Nephron (organoid): ENCODE results near the gene LRRC8D.

Experiments
- H3K27ac Mint-ChIP-seq, 3 experiments: 2 replicates each; pipeline ENCODE4 v1.8.0; 2020; ENCODE audit warnings: mixed read lengths in 3 of 3, mild to moderate bottlenecking in 2 of 3, moderate library complexity in 1 of 3
- H3K27me3 Mint-ChIP-seq: 2 replicates; pipeline ENCODE4 v1.8.0; 2021; ENCODE audit warnings: low read depth, mild to moderate bottlenecking, moderate library complexity, mixed read lengths
- H3K36me3 Mint-ChIP-seq: 2 replicates; pipeline ENCODE4 v1.8.0; 2020; ENCODE audit warnings: low read depth, mixed read lengths
- H3K4me1 Mint-ChIP-seq: 2 replicates; pipeline ENCODE4 v1.8.0; 2020; ENCODE audit warnings: mixed read lengths
- H3K4me3 Mint-ChIP-seq, 3 experiments: 2 replicates each; pipeline ENCODE4 v1.8.0; 2020; ENCODE audit warnings: mild to moderate bottlenecking in 3 of 3, mixed read lengths in 3 of 3, moderate library complexity in 2 of 3
- H3K9me3 Mint-ChIP-seq: 2 replicates; pipeline ENCODE4 v1.8.0; 2020; ENCODE audit warnings: mixed read lengths
- TF ChIP-seq, protein P1 (sequence below), 3 experiments: fragments of 200-600 bp; sonication (generic); IDR thresholded peaks; one replicate each; pipeline ENCODE4 v1.5.0; 2021; ENCODE audit warnings: antibody characterized with exemption in 3 of 3; ENCODE audit not compliant: unreplicated experiment in 3 of 3

The LRRC8D gene

DNA sequence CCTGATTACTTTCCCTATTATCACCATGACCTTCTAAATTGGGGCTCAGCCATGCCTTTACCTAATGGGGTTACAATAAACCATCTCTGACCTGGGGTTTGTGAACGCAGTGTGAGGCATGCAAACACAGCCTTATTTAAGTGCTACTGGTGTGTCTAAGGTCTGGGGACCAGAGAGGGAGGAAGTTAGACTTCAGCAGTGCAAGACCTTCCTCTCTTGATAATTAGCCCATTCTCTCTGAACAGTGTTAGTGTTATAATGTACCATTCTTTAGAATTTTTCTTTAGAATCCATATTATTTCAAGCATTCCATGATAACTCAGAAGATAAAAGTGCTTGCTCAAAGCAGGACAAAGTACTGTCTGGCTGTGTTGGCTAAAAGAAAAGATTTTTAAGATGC, 10.5 kb upstream of the LRRC8D start:
- TF ChIP-seq, protein P1, sequence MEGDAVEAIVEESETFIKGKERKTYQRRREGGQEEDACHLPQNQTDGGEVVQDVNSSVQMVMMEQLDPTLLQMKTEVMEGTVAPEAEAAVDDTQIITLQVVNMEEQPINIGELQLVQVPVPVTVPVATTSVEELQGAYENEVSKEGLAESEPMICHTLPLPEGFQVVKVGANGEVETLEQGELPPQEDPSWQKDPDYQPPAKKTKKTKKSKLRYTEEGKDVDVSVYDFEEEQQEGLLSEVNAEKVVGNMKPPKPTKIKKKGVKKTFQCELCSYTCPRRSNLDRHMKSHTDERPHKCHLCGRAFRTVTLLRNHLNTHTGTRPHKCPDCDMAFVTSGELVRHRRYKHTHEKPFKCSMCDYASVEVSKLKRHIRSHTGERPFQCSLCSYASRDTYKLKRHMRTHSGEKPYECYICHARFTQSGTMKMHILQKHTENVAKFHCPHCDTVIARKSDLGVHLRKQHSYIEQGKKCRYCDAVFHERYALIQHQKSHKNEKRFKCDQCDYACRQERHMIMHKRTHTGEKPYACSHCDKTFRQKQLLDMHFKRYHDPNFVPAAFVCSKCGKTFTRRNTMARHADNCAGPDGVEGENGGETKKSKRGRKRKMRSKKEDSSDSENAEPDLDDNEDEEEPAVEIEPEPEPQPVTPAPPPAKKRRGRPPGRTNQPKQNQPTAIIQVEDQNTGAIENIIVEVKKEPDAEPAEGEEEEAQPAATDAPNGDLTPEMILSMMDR (IDR thresholded peaks at IDR 0.05; ENCODE audit: unreplicated experiment in 3 of 3) = no peak
- H3K4me1 Mint-ChIP-seq = no peaks in the 10 kb centered on the region
- no peaks in the 10 kb centered on the region for H3K9me3 Mint-ChIP-seq
- H3K27me3 Mint-ChIP-seq = peaks cover 18% of the 10 kb centered on the region
- no peak overlapping the region for H3K27ac Mint-ChIP-seq
- H3K36me3 Mint-ChIP-seq = no peaks in the 10 kb centered on the region
- no peak overlapping the region for H3K4me3 Mint-ChIP-seq

DNA sequence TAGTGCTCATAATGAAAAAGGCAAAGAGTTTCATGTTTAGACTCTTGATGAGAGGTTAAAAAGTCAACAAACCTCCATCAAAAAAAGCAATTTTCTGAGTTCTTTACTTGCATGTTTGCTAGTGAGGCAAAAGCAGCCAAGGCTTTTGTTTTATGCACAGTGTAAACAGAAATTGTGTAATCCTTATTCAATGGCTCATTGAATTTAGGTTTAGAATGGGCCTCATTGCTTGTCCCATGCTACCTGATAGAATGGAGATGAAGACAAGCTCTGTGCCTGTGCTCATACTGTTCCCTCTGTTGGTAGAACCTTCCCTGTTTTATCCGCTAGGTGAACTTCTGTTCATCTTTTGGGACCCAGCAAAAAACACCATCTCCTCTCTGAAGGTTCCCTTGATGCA, 10.0 kb upstream of the LRRC8D start:
- Mint-ChIP-seq H3K4me1 (no peaks in the 10 kb centered on the region), H3K36me3 (no peaks in the 10 kb centered on the region), H3K27me3 (peaks cover 23% of the 10 kb centered on the region), H3K27ac (no peak overlapping the region), H3K4me3 (no peak overlapping the region), H3K9me3 (no peaks in the 10 kb centered on the region)
- TF ChIP-seq, protein P1 (IDR thresholded peaks at IDR 0.05; ENCODE audit: unreplicated experiment in 3 of 3) = no peak

DNA sequence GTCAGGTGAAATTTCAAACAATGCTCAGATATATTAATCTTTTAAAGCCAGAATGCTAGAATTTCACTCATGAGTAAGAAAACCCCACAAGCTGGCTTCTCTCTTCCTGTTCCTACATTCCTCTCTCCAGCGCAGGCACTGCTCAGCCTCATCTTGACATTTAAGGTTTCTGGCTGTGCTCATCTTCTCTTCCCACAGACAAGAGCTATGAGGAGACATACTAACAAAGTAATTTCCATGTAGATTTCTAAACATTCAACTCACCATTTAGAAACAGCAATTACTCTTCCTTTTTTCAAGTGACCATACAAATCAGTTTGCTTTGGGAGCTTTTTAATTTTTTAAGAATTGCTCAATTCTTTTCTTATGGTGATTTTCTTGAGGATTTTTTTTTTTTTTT, 7.8 kb upstream of the LRRC8D start:
- Mint-ChIP-seq H3K4me1 (no peaks in the 10 kb centered on the region), H3K27me3 (peaks cover 22% of the 10 kb centered on the region), H3K27ac (no peak overlapping the region), H3K4me3 (no peak overlapping the region), H3K9me3 (no peaks in the 10 kb centered on the region), H3K36me3 (no peaks in the 10 kb centered on the region)
- TF ChIP-seq, protein P1 (IDR thresholded peaks at IDR 0.05; ENCODE audit: unreplicated experiment in 3 of 3) = no peak

DNA sequence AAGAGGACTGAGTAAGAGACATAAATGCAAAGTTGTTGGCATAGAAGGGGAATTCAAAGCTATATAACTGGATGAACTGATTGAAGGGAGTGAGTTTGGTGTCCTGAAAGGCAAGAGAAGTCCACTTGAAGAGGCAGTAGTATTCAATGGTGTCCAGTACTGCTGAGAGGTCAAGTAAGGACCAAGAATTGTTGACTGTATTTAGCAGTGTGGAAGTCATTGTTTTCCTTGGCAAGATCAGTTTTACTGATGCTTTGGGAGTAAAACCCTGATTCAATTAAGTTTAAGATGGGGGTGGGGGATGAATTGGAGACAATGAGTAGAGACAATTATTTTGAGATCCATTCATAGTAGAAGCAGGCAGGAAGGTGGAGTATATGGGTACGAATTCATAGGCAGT, 5.8 kb upstream of the LRRC8D start:
- Mint-ChIP-seq H3K4me1 (no peaks in the 10 kb centered on the region), H3K36me3 (no peaks in the 10 kb centered on the region)
- TF ChIP-seq, protein P1 (IDR thresholded peaks at IDR 0.05; ENCODE audit: unreplicated experiment in 3 of 3) = no peak

DNA sequence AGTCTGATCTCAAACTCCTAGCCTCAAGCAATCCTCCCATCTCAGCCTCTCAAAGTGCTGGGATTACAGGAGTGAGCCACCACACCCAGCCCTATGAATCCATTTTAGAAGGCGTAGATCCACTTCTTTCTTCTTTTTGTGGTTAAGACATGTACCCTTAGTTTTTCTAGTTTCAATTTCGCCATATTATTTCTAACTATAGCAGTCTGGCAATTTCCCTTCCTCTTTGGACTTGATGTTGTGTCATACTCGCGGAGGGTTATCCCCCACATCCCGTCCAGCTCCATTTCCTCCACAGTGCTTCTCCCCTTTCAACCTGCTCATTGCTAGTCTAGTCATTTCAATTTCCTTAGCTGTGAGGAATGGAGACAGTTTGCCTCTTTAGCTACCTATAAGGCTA, 5.2 kb upstream of the LRRC8D start:
- TF ChIP-seq, protein P1 (IDR thresholded peaks at IDR 0.05; ENCODE audit: unreplicated experiment in 3 of 3) = no peak
- H3K27ac Mint-ChIP-seq = no peak overlapping the region
- no peak overlapping the region for H3K4me3 Mint-ChIP-seq
- H3K9me3 Mint-ChIP-seq = no peaks in the 10 kb centered on the region
- H3K4me1 Mint-ChIP-seq = peaks cover 6% of the 10 kb centered on the region
- H3K27me3 Mint-ChIP-seq = peaks cover 33% of the 10 kb centered on the region
- H3K36me3 Mint-ChIP-seq = no peaks in the 10 kb centered on the region

More for the DNA sequence above, 5.8 kb upstream of the LRRC8D start:
- Mint-ChIP-seq H3K9me3 (no peaks in the 10 kb centered on the region), H3K27me3 (peaks cover 27% of the 10 kb centered on the region), H3K27ac (no peak overlapping the region), H3K4me3 (no peak overlapping the region)

DNA sequence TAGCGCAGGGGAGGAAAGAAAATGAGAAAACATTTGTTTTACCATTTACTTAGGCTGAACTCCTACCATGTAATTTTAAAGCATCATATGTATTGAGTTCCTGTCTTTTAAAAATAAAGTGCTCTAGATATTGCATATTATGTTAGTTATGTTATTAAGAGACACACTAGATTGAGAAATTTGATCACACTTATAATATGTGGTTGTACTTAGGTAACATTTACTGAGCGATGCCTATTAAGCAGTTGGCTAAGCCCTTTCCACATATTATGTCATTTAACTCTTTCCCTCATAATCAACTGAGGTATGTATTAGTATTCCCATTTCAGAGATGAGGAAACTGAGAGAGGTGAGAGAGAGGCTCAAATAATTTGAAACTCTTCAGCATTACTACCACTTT, 4.5 kb upstream of the LRRC8D start:
- H3K27ac Mint-ChIP-seq = no peak overlapping the region
- TF ChIP-seq, protein P1 (IDR thresholded peaks at IDR 0.05; ENCODE audit: unreplicated experiment in 3 of 3) = no peak
- peaks cover 6% of the 10 kb centered on the region for H3K4me1 Mint-ChIP-seq
- no peak overlapping the region for H3K4me3 Mint-ChIP-seq
- no peaks in the 10 kb centered on the region for H3K9me3 Mint-ChIP-seq
- H3K27me3 Mint-ChIP-seq = peaks cover 33% of the 10 kb centered on the region
- no peaks in the 10 kb centered on the region for H3K36me3 Mint-ChIP-seq
